Activated gamma-delta T cell treated with anti-CD3 and anti-CD28 coated beads, Interleukin-2, amount 50 U/mL, for 16 hours (primary cell): ENCODE results near the gene GYPA.
"Not testable (repeated sequence)": the region's sequence is repeated elsewhere in the genome, so short reads cannot be mapped to it uniquely, and the experiment has no call there.

ENCODE experiments used
- DNase-seq: peaks from one replicate; pipeline ENCODE4 v3.0.0-alpha.2; 2020; ENCODE audit warnings: low read depth

Gene GYPA

GRCh38 chr4:144140594-144141295, at the start of gene GYPA:
TSS of gene GYPA (minus strand) at chr4:144140718. CDS start at chr4:144140635, 83 bp downstream.
- not testable (repeated sequence) for DNase-seq

GRCh38 chr4:144190009-144190408, 49.5 kb upstream of the GYPA start:
- no peak for DNase-seq

DNA sequence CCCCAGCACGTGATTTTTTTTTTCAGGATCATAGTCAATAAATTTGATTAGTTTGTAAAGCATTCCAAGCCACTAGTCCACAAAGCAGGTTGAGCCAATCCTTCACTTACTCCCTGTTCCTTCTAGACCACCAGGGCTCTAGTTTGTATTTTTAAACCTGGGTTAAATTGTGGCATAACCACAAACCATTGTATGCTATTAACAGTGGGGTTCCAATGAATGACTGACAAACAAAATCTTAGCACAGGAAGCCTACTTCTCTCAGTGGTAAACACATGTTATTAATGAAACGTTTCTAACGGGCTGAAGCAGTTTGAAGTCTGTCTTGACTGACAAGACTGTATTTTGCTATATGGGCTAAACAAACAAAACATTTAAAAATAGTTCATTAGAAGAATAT, 48.6 kb upstream of the GYPA start:
- DNase-seq: no peak

GRCh38 chr4:144185086-144185485, 44.6 kb upstream of the GYPA start:
- DNase-seq: no peak

- no peak for DNase-seq
These were observed 42.6 kb upstream of the GYPA start for GRCh38 chr4:144183165-144183564.

DNA sequence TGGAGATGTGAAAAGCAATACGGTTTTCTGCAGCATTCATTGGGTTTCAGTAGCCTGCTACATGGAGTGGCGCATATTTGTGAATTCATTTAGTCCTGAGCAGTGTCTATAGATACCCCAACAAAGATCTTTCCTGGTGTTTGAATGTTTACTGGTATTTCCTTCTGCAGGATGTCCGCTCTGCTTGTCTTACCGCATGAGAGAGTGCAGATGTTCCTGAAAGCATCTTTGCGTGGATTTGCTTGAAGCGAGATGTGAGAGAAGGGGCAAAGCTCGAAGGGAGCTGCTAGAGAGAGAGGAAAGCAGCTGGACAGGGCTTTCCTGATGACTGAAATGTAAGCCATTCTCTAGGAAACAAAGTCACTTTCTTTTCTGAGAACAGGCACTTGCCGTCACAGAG, 40.9 kb upstream of the GYPA start:
- no peak for DNase-seq

DNA sequence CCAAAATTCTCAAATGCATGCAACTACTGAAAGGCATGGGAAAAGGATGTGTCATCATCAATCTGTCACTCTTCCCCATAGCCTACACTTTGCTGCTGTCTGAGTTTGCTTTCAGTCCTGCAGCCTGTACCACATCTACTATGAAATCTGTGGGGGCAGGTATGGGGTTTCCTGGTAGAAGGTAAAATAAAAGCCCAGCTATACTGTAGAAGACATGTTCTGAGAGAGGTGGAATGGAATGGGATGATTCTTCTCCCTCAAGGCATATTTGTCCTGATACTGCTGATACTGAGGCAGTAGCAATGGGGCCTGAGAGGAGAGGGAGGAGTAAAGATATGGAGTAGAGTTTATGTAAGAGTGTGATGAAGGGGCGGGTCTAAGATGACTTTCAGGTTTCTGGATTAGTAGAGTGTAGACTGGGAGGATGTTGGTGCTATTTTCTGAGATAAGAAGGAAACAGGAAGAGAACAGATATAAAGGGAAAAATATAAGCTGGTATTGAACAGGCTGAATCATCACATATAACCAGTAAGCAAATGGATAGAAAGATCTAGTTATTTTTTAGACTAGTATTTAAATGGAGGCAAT, 38.7 kb upstream of the GYPA start:
- no peak for DNase-seq

- DNase-seq: no peak
These were observed 37.9 kb upstream of the GYPA start for GRCh38 chr4:144178414-144178813.

DNA sequence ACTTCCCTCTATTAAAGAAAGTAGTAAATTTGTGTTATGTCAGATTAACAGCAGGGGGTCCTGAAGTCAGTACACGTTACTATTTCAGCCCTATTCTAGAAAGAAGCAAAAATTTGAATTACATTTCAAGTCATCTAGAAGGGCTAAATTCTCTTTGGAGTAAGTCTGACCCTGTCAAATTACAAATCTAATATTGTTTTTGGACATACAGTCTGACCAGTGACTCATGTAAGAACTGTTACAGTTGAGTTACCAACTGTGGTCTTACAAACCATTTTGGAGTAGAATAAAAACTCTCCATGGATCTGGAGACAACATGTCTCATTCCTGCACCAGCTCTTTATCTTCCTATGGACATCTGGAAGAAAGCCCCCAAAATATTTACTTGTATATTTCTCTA, 36.0 kb upstream of the GYPA start:
- no peak for DNase-seq

DNA sequence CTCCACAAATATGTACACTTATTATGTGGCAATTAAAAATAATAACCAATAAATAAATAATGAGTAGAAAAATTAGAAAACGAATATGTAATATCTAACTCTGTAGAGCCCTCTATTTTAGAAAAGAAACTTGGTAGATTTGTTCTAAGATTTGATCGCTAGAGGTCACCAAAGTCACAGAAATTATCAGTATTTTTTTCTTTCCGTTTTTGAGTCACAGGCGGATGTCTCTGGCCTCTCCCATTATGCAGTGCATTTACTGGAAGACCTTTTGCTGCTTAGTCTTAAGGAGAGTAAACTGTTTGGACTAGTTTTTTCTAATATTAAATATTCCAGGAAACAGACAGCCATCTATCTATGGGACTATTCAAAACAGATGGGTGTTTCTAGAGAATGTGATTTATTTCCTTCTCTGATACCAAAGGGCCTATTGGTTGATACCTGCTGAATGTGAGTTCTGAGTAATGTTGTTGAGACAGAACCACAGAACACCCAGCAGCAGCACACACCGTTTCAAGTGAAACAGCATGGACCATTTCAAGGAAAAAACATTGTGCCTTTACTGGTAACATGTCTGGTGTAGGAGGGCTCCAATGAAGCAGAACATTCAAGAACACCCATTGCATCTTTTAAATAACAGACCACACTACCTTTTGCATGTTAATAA, 34.0 kb upstream of the GYPA start:
- no peak for DNase-seq

- no peak for DNase-seq
These were observed 31.2 kb upstream of the GYPA start for GRCh38 chr4:144171697-144172096.

- no peak for DNase-seq
These were observed 28.7 kb upstream of the GYPA start for GRCh38 chr4:144169211-144169610.

GRCh38 chr4:144154044-144154443, 13.5 kb upstream of the GYPA start:
- DNase-seq: no peak

GRCh38 chr4:144142690-144143326, 2.3 kb upstream of the GYPA start:
- not testable (repeated sequence) for DNase-seq

DNA sequence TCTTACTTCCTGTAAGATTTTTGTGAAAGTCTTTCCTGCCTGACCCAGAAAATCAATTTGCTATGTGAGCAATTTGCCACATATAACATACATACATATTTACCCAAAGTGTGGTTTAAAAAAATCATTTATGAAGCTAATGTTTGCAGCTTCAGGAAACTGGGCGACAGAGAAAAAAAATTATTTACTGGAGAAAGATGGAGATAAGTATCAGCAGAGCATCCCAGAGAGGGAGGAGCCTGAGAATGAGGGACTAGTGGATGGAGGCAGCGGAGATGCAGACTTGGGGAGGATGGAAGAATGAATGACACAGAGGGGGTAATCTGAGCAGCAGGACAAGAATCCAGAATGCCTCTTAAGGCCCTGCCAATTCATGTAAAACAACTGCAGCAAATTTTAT, 975 bp upstream of the GYPA start:
- no peak for DNase-seq

DNA sequence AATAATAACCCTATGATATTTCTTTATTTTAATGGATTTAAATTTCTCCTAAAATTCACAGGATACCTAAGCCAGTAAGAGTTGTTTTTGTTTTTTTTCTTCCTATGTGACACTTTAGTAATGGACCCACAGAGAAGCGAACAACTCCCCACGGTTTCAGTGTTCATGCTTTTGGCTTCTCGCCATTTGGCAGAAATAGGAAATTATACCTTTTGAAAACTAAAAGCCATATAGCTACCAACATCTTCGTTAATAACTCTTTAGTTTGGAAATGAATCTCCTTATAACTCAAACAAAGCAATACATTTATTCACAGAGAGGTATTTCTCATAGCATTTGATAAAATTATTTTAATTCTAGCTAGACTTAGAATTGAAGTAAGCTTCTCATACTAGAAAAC, 527 bp downstream of the GYPA start:
- DNase-seq: not testable (repeated sequence)

DNA sequence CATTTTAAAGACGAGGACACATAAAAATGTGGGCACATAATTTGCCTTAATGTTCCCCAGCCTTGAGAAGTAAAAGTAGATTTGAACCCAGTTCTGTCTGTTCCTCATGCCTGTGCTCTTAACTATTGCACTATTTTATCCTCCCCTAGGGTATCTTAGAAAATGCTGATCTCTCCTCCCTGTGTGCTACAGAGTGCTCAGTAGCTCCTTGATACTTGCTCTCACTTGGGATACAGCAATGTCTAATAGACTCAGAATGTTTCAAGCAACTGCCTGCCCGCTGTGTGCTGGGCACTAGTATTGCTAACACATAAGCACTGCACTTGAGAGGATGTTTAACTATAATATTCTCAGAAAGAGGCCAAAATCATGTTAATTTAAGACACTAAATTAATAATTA, 971 bp downstream of the GYPA start:
- not testable (repeated sequence) for DNase-seq

DNA sequence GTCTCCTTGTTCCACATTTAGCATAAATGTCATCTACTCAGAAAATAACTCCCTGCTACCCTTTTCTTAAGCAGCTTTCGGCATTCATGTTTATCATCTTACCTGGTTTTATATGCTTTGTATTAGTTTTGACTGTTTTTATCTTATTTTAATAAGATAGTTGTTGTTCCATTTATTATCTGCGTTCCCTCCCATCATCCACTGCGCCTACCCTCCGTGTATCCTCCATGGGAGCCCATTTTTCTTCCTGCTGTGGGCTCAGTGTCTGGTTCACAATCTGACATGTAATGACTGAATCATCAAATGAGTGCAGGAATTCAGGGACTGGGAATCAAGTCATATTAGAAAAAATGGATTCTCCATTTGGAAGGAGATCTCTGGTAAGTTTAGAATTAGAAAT, 2.3 kb downstream of the GYPA start:
- DNase-seq: not testable (repeated sequence)

DNA sequence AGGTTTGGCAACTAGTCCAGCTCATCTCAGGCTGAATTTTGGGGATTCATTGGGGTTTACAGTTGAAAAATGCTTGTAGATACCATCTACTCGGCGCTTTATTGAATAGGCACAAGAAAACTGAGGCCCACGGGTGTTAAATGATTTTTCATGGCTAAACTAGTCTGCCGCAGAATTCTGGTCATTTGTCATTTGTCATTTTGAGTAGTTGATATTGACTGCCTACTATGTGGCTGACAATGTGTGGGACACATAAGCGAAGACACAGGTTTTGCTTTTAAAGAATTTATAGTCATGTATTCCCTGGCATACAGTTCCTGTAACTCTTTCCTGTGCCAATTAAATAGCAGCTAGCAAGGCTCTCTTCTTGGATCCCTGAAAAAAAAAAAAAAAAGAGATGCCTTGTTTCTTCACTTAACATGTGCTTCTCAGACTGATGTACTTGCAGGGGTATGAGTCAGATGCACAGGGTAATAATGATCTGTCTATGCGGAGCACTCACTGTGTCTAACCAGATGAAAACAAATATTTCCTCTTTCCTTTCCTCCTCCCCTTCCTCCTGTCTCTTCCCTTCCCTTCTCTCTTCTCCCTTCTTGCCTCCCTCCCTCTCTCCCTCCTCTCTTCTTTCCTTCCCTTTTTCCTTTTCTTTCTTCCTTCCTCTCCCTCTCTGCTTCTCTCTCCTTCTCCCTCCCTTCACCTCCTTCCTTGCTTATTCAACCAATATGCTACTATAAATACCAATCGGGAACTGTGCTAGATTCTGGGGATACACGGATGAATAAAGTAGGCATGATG, 3.2 kb downstream of the GYPA start:
- not testable (repeated sequence) for DNase-seq

DNA sequence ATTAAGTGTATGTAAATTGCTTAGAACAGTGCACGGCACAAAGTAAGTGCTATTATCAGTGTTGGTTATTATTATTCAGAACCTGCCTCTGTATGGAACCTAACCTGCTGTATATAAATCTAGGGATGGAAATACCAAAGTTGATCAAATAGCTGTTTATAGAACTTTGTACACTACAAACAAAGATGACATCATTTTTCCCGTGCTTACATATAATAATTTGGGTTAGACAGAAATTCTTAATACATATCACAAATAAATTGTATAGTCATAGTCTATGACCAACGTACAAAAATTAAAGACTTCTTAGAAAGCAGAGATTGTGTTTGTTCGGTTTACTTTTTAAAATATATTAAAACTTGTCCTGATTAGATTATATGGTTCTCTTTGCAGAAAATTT, 4.3 kb downstream of the GYPA start:
- not testable (repeated sequence) for DNase-seq

DNA sequence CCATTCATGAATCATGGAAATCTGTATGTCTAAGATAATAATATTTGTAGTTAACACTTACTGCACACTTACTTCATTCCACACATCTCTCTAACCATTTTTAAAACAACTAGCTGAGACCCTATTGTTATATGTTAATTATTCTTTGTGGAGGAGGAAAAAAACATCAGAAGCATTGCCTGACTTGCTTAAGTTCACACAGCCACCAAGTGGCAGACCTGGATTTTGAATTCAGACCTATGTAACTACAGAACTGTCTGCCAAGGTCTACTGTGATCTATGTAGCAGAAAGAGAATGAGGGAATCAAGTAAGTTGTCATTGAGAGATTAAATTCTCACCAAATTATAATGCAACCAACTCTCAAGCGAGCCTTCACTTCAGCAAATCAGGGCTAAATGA, 10.4 kb downstream of the GYPA start:
- not testable (repeated sequence) for DNase-seq

- not testable (repeated sequence) for DNase-seq
These were observed 11.1 kb downstream of the GYPA start for GRCh38 chr4:144129336-144129875.
